GM12878 (cell line): Measurements from ENCODE around the gene RCAN2. TPM values are rescaled to one million over a fixed set of nuclear protein-coding genes. Genes with fewer than 3 reads are reported as not detected.

ENCODE experiments used
- ATAC-seq: fragments of 200-7000 bp; cut with Tn5 transposase; 3 replicates; pipeline ENCODE4 v1.9.1; 2020; ENCODE audit warnings: mild to moderate bottlenecking, moderate library complexity
- BruUV-seq: library from RNA; stranded (reverse); fragments of 400-500 nt; replicated peaks from 2 replicates; lab custom pipeline; 2021; lab: Mats Ljungman, UMichigan
- CTCF ChIA-PET: fragments of 300-600 bp; sonication (Branson Sonifier 250); formaldehyde crosslinking; extraction: SDS; loops from one replicate; lab custom pipeline; 2021; ENCODE audit warnings: inconsistent platforms; lab: Yijun Ruan, JAX
- POLR2A ChIA-PET: fragments of 350-600 bp; formaldehyde crosslinking; extraction: SDS; loops from one replicate; lab custom pipeline; 2021; ENCODE audit warnings: inconsistent platforms; lab: Charles Lee
- RAD21 ChIA-PET: fragments of 300-600 bp; sonication (Branson Sonifier 250); formaldehyde crosslinking; loops from one replicate; lab custom pipeline; 2023; ENCODE audit warnings: antibody characterized with exemption; ENCODE audit not compliant: unreplicated experiment; lab: Charles Lee
- SMC1A ChIA-PET: fragments of 300-600 bp; sonication (Branson Sonifier 250); formaldehyde crosslinking; loops from one replicate; lab custom pipeline; 2023; ENCODE audit not compliant: unreplicated experiment, uncharacterized antibody; lab: Charles Lee
- DNase-seq: peaks from one replicate; pipeline ENCODE4 v3.0.0-alpha.2; 2011; ENCODE audit warnings: low read depth, low spot score
- FAIRE-seq: peaks from 3 replicates; lab custom pipeline; 2011; peaks lifted over from hg19 to GRCh38; lab: Jason Lieb, UNC
- H2AFZ ChIP-seq: 2 replicates; pipeline ENCODE4 v1.6.0; 2011; ENCODE audit warnings: low read depth, low read length, control low read depth; ENCODE audit not compliant: control insufficient read depth
- H3K27ac ChIP-seq: 2 replicates; pipeline ENCODE4 v1.5.1; 2011; ENCODE audit warnings: control low read depth; ENCODE audit not compliant: control insufficient read depth, insufficient read depth
- H3K27me3 ChIP-seq, 2 experiments: replicated peaks in 1 of 2; 2 replicates each; pipeline versions ENCODE4 v1.6.0 to v1.6.1; 2011; ENCODE audit warnings: low read length in 1 of 2; ENCODE audit not compliant: control insufficient read depth in 2 of 2, insufficient read depth in 2 of 2
- H3K36me3 ChIP-seq, 2 experiments: 2 replicates each; pipeline ENCODE4 v1.5.1; 2011; ENCODE audit warnings: low read length in 1 of 2; ENCODE audit not compliant: control insufficient read depth in 2 of 2, insufficient read depth in 2 of 2
- H3K4me1 ChIP-seq: 2 replicates; pipeline ENCODE4 v1.6.1; 2011; ENCODE audit warnings: mild to moderate bottlenecking, low read length, moderate library complexity, mixed read lengths; ENCODE audit not compliant: control insufficient read depth, insufficient read depth
- H3K4me2 ChIP-seq: 2 replicates; pipeline ENCODE4 v1.6.0; 2011; ENCODE audit warnings: control low read depth; ENCODE audit not compliant: control insufficient read depth, insufficient read depth
- H3K4me3 ChIP-seq: fragments of 200-600 bp; sonication (generic); 2 replicates; pipeline ENCODE4 v1.5.1; 2016
- H3K79me2 ChIP-seq: 2 replicates; pipeline ENCODE4 v1.6.0; 2011; ENCODE audit warnings: low read length; ENCODE audit not compliant: control insufficient read depth, insufficient read depth
- H3K9ac ChIP-seq: 2 replicates; pipeline ENCODE4 v1.8.0; 2011; ENCODE audit warnings: low read length, control low read depth, mixed read lengths; ENCODE audit not compliant: control insufficient read depth, insufficient read depth
- H3K9me3 ChIP-seq: replicated peaks from 3 replicates; pipeline ENCODE4 v1.5.1; 2011; ENCODE audit warnings: mild to moderate bottlenecking, low read length; ENCODE audit not compliant: control insufficient read depth, insufficient read depth
- H4K20me1 ChIP-seq: 2 replicates; pipeline ENCODE4 v1.6.0; 2011; ENCODE audit not compliant: control insufficient read depth, insufficient read depth
- BCL11A ChIP-seq: IDR thresholded peaks from 2 replicates; pipeline ENCODE4 v1.6.1; 2011; ENCODE audit warnings: low read depth, low read length
- CEBPB ChIP-seq, 2 experiments: fragments of 150-350 bp in 1 of 2; IDR thresholded peaks; 2 replicates each; pipeline ENCODE4 v1.6.1; 2012 to 2014; ENCODE audit warnings: low read depth in 2 of 2, low read length in 2 of 2, borderline replicate concordance in 1 of 2, inconsistent platforms in 1 of 2
- E2F4 ChIP-seq: IDR thresholded peaks from 2 replicates; pipeline ENCODE4 v1.6.1; 2012; ENCODE audit warnings: low read depth, low read length, improper control_type of control experiment
- GATAD2B ChIP-seq: fragments of 450-650 bp; conservative IDR thresholded peaks from 2 replicates; pipeline ENCODE4 v1.6.1; 2017; ENCODE audit warnings: low read depth, mild to moderate bottlenecking, moderate library complexity
- HDGF ChIP-seq: fragments of 450-650 bp; IDR thresholded peaks from 2 replicates; pipeline ENCODE4 v1.6.1; 2016; ENCODE audit warnings: antibody characterized with exemption
- MEF2A ChIP-seq: IDR thresholded peaks from 2 replicates; pipeline ENCODE4 v1.6.1; 2011; ENCODE audit warnings: low read depth, mild to moderate bottlenecking, low read length, moderate library complexity; ENCODE audit not compliant: insufficient read depth
- NBN ChIP-seq: fragments of 450-650 bp; IDR thresholded peaks from 2 replicates; pipeline ENCODE4 v1.6.1; 2016
- PAX8 ChIP-seq: fragments of 450-650 bp; IDR thresholded peaks from 2 replicates; pipeline ENCODE4 v1.6.1; 2017; ENCODE audit warnings: mild to moderate bottlenecking, moderate library complexity
- POLR2AphosphoS5 ChIP-seq: IDR thresholded peaks from 2 replicates; pipeline ENCODE4 v1.6.1; 2011; ENCODE audit warnings: mild to moderate bottlenecking, low read length, inconsistent platforms
- RAD21 ChIP-seq: IDR thresholded peaks from 2 replicates; pipeline ENCODE4 v1.6.1; 2011; ENCODE audit warnings: mild to moderate bottlenecking, low read depth, low read length, moderate library complexity; ENCODE audit not compliant: insufficient read depth
- RBBP5 ChIP-seq: fragments of 200-600 bp; sonication (generic); conservative IDR thresholded peaks from 2 replicates; pipeline ENCODE4 v1.6.1; 2016
- RUNX3 ChIP-seq: IDR thresholded peaks from 2 replicates; pipeline ENCODE4 v1.6.1; 2012; ENCODE audit warnings: low read length, inconsistent platforms
- SIX5 ChIP-seq: IDR thresholded peaks from 2 replicates; pipeline ENCODE4 v1.6.1; 2011; ENCODE audit warnings: mild to moderate bottlenecking, low read depth, low read length, moderate library complexity; ENCODE audit not compliant: severe bottlenecking
- TCF12 ChIP-seq: IDR thresholded peaks from 2 replicates; pipeline ENCODE4 v1.6.1; 2011; ENCODE audit warnings: low read depth, mild to moderate bottlenecking, low read length
- TCF3 ChIP-seq: IDR thresholded peaks from 2 replicates; pipeline ENCODE4 v1.6.1; 2012; ENCODE audit warnings: low read depth, mild to moderate bottlenecking, low read length, borderline replicate concordance; ENCODE audit not compliant: insufficient read depth
- ZBTB33 ChIP-seq: fragments of 450-650 bp; IDR thresholded peaks from 2 replicates; pipeline ENCODE4 v1.6.1; 2017; ENCODE audit warnings: mild to moderate bottlenecking
- ZNF207 ChIP-seq: fragments of 450-650 bp; IDR thresholded peaks from 2 replicates; pipeline ENCODE4 v1.6.1; 2014; ENCODE audit warnings: antibody characterized with exemption, mild to moderate bottlenecking, borderline replicate concordance
- ZNF24 ChIP-seq: fragments of 450-650 bp; IDR thresholded peaks from 2 replicates; pipeline ENCODE4 v1.6.1; 2017; ENCODE audit warnings: antibody characterized with exemption, mild to moderate bottlenecking
- ZSCAN29 ChIP-seq: fragments of 450-650 bp; IDR thresholded peaks from 2 replicates; pipeline ENCODE4 v1.6.1; 2017; ENCODE audit warnings: mild to moderate bottlenecking, moderate library complexity
- WGBS: methylation state at CpG from one replicate; pipeline ENCODE4 v1.1.6; 2016; ENCODE audit warnings: low lambda C conversion rate; ENCODE audit not compliant: insufficient replicate concordance, insufficient coverage; ENCODE audit errors: missing lambda C conversion rate; 5-methylcytosine and 5-hydroxymethylcytosine counted together
- in situ Hi-C: fragments of 300-500 bp; cut with MboI; formaldehyde crosslinking; loops from 9 replicates; pipeline ENCODE4 v1.14.3; 2018; ENCODE audit warnings: mixed read lengths
- intact Hi-C: fragments of 100-400 bp; cut with micrococcal nuclease; formaldehyde crosslinking; loops from one replicate; pipeline ENCODE4 v1.14.2; 2022; ENCODE audit not compliant: unreplicated experiment
- polyA plus RNA-seq, 11 experiments: library from polyadenylated mRNA; depleted of rRNA in 4 of 11; unstranded in 6 of 11; stranded (reverse) in 5 of 11; fragments of >200 nt; fragmentation: Nextera tagmentation in 4 of 11; fragmentation: Illumina TruSeq in 1 of 11; extraction: Ambion mirVana in 4 of 11; extraction: Trizol in 1 of 11; gene quantifications; 1 replicate in 1 of 11; 2 replicates in 10 of 11; pipeline versions ENCODE4 v1.2.1 to v1.2.3, GENCODE V29; 2011 to 2016; ENCODE audit warnings: inconsistent platforms in 2 of 11, missing spikeins in 2 of 11, low read depth in 1 of 11
- total RNA-seq, 4 experiments: library from RNA; depleted of rRNA in 3 of 4; stranded (reverse); fragments of >200 nt in 3 of 4; fragmentation: Illumina TruSeq in 1 of 4; extraction: Trizol in 1 of 4; gene quantifications; 2 replicates each; pipeline versions ENCODE4 v1.2.1 to v1.2.3, GENCODE V29; 2013 to 2021

RCAN2 gene
- total and polyA plus RNA-seq, 10 of the 15 experiments (the other 5 are each of a cell fraction or from before 2014, with no cell fraction given): 0.06 TPM; not detected in 9

GRCh38 chr6:46414398-46414797, 76.9 kb downstream of the RCAN2 start:
- Histone ChIP-seq H4K20me1 (no peaks in the 10 kb centered on the region), H3K79me2 (no peaks in the 10 kb centered on the region), H3K9me3 (no peaks in the 10 kb centered on the region), H3K9ac (no peak overlapping the region), H3K4me1 (no peaks in the 10 kb centered on the region), H3K4me2 (no peak overlapping the region), H3K36me3 (no peaks in the 10 kb centered on the region), H3K27me3 (no peaks in the 10 kb centered on the region), H3K27ac (no peak overlapping the region), H3K4me3 (no peak overlapping the region), H2AFZ (no peak overlapping the region)
- ATAC-seq (no peak), DNase-seq (no peak), FAIRE-seq (no peak)
- ChIA-PET SMC1A (interaction anchor here (1.4 kb wide), 1 partner anchor 193 kb away, joined by 4 read pairs; no protein-coding TSS in a partner anchor), POLR2A (no interaction called here), RAD21 (interaction anchor here (1.2 kb wide), 1 partner anchor 194 kb away, joined by 3 read pairs; no protein-coding TSS in a partner anchor), CTCF (no interaction called here)
- in situ Hi-C loops (loop anchor here (5.0 kb wide), 1 partner anchor 322 kb away; no protein-coding TSS in a partner anchor), intact Hi-C loops (no loop called here)
- BruUV-seq: no TSS peak
- TF ChIP-seq GATAD2B: no peak
- no peak for TF ChIP-seq RBBP5
- no peak for TF ChIP-seq CEBPB (IDR thresholded peaks at IDR 0.05; ENCODE audit: borderline replicate concordance in 1 of 2, low read depth in 2 of 2, low read length in 2 of 2)
- no peak for TF ChIP-seq ZNF207
- no peak for TF ChIP-seq TCF12
- TF ChIP-seq ZNF24: no peak
- no peak for TF ChIP-seq HDGF
- TF ChIP-seq RAD21: no peak
- TF ChIP-seq ZBTB33: no peak
- TF ChIP-seq ZSCAN29: no peak
- no peak for TF ChIP-seq RUNX3
- no peak for TF ChIP-seq PAX8
- TF ChIP-seq NBN: no peak
- TF ChIP-seq POLR2AphosphoS5: no peak
- TF ChIP-seq SIX5: no peak
- TF ChIP-seq BCL11A: no peak
- TF ChIP-seq MEF2A: no peak
- TF ChIP-seq E2F4: no peak
- TF ChIP-seq TCF3: no peak
- 0% methylated on average over 1 of the region's 1 CpG for WGBS
